Stimulated activated naive CD8-positive, alpha-beta T cell treated with anti-CD3 and anti-CD28 coated beads, Interleukin-15, Interleukin-2, amounts not matched to agents 100 ng/mL and 50 ng/mL, for 24 hours (primary cell): Measurements from ENCODE around the gene DRAXIN.

Experiments
- H3K27ac Mint-ChIP-seq: one replicate; pipeline ENCODE4 v1.8.0; 2021; ENCODE audit warnings: mild to moderate bottlenecking, mixed read lengths
- H3K27me3 Mint-ChIP-seq: one replicate; pipeline ENCODE4 v1.8.0; 2021; ENCODE audit warnings: mixed read lengths
- H3K36me3 Mint-ChIP-seq: one replicate; pipeline ENCODE4 v1.8.0; 2021; ENCODE audit warnings: low read depth, mixed read lengths
- H3K4me1 Mint-ChIP-seq: one replicate; pipeline ENCODE4 v1.8.0; 2021; ENCODE audit warnings: low read depth, mixed read lengths
- H3K4me3 Mint-ChIP-seq: one replicate; pipeline ENCODE4 v1.8.0; 2021; ENCODE audit warnings: mild to moderate bottlenecking, mixed read lengths
- H3K9me3 Mint-ChIP-seq: one replicate; pipeline ENCODE4 v1.8.0; 2021; ENCODE audit warnings: mixed read lengths

DRAXIN gene

GRCh38 chr1:11671544-11672286, 19.8 kb upstream of the DRAXIN start:
- no peak overlapping the region for H3K27ac Mint-ChIP-seq

GRCh38 chr1:11673089-11673769, 18.3 kb upstream of the DRAXIN start:
- Mint-ChIP-seq H3K4me1 (no peaks in the 10 kb centered on the region), H3K9me3 (no peaks in the 10 kb centered on the region), H3K4me3 (no peak overlapping the region), H3K27ac (no peak overlapping the region), H3K36me3 (peaks cover 14% of the 10 kb centered on the region), H3K27me3 (no peaks in the 10 kb centered on the region)

More at GRCh38 chr1:11671544-11672286, 19.8 kb upstream of the DRAXIN start:
- peaks cover 8% of the 10 kb centered on the region for H3K4me1 Mint-ChIP-seq
- no peak overlapping the region for H3K4me3 Mint-ChIP-seq
- no peaks in the 10 kb centered on the region for H3K9me3 Mint-ChIP-seq
- H3K36me3 Mint-ChIP-seq = peaks cover 14% of the 10 kb centered on the region
- no peaks in the 10 kb centered on the region for H3K27me3 Mint-ChIP-seq

GRCh38 chr1:11674488-11674887, 17.0 kb upstream of the DRAXIN start:
- H3K4me3 Mint-ChIP-seq = no peak overlapping the region
- H3K27me3 Mint-ChIP-seq = no peaks in the 10 kb centered on the region
- H3K36me3 Mint-ChIP-seq = peaks cover 18% of the 10 kb centered on the region
- H3K9me3 Mint-ChIP-seq = no peaks in the 10 kb centered on the region
- H3K4me1 Mint-ChIP-seq = peaks cover 8% of the 10 kb centered on the region
- no peak overlapping the region for H3K27ac Mint-ChIP-seq

DNA sequence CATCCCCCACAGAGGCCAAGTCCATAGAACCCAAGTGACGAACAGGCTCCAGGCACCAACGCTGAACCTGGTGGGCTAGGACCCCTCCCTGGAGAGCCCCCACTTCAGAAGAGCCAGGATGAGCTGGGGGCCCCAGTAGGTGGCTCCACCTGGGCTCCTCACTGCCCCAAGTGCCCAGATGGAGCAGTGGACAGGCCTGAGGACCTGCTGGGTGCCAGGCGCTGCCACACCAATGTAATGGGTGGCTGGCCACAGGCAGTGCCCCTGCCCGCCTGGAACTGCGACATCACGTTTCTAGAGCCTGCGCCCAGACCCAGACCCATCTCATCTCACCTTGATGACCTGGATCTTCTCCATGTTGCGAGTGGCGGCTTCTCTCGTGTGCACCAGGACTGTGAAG, 16.2 kb upstream of the DRAXIN start:
- no peaks in the 10 kb centered on the region for H3K27me3 Mint-ChIP-seq
- no peak overlapping the region for H3K4me3 Mint-ChIP-seq
- no peak overlapping the region for H3K27ac Mint-ChIP-seq
- H3K9me3 Mint-ChIP-seq = no peaks in the 10 kb centered on the region
- peaks cover 18% of the 10 kb centered on the region for H3K36me3 Mint-ChIP-seq
- H3K4me1 Mint-ChIP-seq = peaks cover 15% of the 10 kb centered on the region

- Mint-ChIP-seq H3K27me3 (no peaks in the 10 kb centered on the region), H3K4me1 (peaks cover 19% of the 10 kb centered on the region), H3K36me3 (peaks cover 15% of the 10 kb centered on the region), H3K27ac (no peak overlapping the region), H3K4me3 (no peak overlapping the region), H3K9me3 (no peaks in the 10 kb centered on the region)
Observed at GRCh38 chr1:11676386-11677103, 15.0 kb upstream of the DRAXIN start.

- H3K9me3 Mint-ChIP-seq = no peaks in the 10 kb centered on the region
- no peak overlapping the region for H3K4me3 Mint-ChIP-seq
- H3K36me3 Mint-ChIP-seq = peaks cover 11% of the 10 kb centered on the region
- H3K27ac Mint-ChIP-seq = no peak overlapping the region
- peaks cover 25% of the 10 kb centered on the region for H3K4me1 Mint-ChIP-seq
- peaks cover 3% of the 10 kb centered on the region for H3K27me3 Mint-ChIP-seq
Observed at GRCh38 chr1:11678442-11678841, 13.1 kb upstream of the DRAXIN start.

- peaks cover 8% of the 10 kb centered on the region for H3K36me3 Mint-ChIP-seq
- H3K9me3 Mint-ChIP-seq = no peaks in the 10 kb centered on the region
- H3K27ac Mint-ChIP-seq = peak overlapping the region; percentile 65
- H3K4me1 Mint-ChIP-seq = peaks cover 25% of the 10 kb centered on the region
- peak overlapping the region; percentile 85 for H3K4me3 Mint-ChIP-seq
- H3K27me3 Mint-ChIP-seq = peaks cover 3% of the 10 kb centered on the region
Observed at GRCh38 chr1:11680270-11681070, 11.0 kb upstream of the DRAXIN start.

DNA sequence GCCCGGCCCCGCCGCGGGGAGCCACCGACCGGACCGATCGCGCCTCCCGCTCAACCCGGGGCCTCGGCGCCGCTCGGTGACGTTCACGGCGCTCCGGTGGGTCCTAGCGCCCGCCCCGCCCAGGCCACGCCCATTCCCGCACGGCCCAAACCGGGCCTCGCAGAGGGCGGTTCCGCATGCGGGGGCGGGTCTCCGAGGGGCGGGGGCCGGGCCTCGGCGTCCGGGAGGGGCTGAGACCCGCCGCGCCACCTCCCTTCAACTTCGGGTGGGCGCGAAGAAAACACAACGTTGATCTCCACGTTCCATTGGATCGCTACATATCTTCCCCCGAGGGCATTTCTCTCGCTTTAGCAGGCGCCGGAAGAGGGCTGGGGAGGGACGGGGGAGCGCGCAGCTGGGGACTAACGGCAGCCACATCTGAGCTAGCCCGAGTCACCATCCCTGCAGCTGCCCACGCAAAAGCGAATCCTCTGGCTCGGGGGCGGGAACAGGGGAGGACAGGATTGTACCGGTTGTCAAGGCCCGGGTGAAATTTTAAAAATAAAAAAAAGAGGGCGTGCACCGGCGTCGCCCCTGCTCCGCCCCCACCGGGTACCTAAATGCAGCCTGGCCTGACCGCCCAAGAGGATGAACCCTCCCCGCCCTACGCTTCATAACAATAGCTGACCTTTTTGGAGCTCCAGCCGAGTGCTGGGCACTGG, 10.3 kb upstream of the DRAXIN start, which contains the start of gene MAD2L2:
MAD2L2 (minus strand) TSS at position 78 of the 701 bp plus-strand sequence. CDS start 547 bp downstream, outside the sequence.
- Mint-ChIP-seq H3K27ac (peak within 1 kb of the TSS; percentile 78), H3K36me3 (peaks cover 4% of the 10 kb centered on the region), H3K4me1 (peaks cover 25% of the 10 kb centered on the region), H3K4me3 (peak within 1 kb of the TSS; percentile 85), H3K27me3 (peaks cover 3% of the 10 kb centered on the region), H3K9me3 (no peaks in the 10 kb centered on the region)

- Mint-ChIP-seq H3K27me3 (peaks cover 3% of the 10 kb centered on the region), H3K9me3 (no peaks in the 10 kb centered on the region), H3K36me3 (peaks cover 4% of the 10 kb centered on the region), H3K4me1 (peaks cover 25% of the 10 kb centered on the region), H3K4me3 (peak overlapping the region; percentile 10), H3K27ac (no peak overlapping the region)
Observed at GRCh38 chr1:11682287-11682771, 9.2 kb upstream of the DRAXIN start.

DNA sequence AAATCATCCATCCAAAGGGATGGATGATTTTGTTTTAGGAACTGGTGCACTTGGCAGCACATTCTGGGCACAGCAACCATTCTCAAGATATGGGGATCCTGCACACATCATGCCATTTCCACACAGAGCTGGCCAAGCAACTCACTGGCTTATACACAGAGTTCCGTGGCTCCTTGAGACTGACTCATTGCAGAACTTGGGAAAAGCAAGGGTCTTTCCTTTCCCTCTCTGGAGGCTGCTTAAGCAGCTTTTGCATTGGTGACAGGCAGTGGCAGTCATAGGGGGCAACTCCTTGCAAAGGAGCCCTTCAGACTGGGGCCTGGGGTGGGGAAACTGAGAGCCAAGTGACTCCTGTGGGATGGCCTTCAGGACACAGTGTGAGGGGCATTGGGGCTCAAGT, 8.7 kb upstream of the DRAXIN start:
- Mint-ChIP-seq H3K4me1 (peaks cover 25% of the 10 kb centered on the region), H3K9me3 (no peaks in the 10 kb centered on the region), H3K27me3 (peaks cover 3% of the 10 kb centered on the region), H3K4me3 (no peak overlapping the region), H3K36me3 (peaks cover 4% of the 10 kb centered on the region), H3K27ac (no peak overlapping the region)

DNA sequence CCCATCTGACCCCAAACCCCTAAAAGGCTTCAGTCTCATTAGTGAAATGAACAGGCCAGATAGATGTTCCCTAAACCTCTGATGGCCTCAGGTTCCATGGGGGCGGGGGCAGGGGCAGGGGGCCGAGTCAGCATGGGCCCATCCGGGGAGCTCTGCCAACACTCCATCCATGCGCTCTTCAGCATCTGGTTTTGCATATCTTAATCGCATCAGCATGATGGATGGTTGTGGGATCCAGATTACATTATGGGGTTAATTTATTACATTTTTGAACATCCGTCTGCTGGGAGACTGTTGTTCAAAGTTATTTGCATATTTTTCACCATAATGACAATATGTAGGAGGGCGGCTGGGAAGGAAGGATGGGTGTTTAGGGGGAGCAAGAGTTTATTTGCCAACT, 7.4 kb upstream of the DRAXIN start:
- Mint-ChIP-seq H3K4me3 (no peak overlapping the region), H3K36me3 (no peaks in the 10 kb centered on the region), H3K9me3 (no peaks in the 10 kb centered on the region), H3K4me1 (peaks cover 20% of the 10 kb centered on the region), H3K27me3 (peaks cover 3% of the 10 kb centered on the region), H3K27ac (no peak overlapping the region)

DNA sequence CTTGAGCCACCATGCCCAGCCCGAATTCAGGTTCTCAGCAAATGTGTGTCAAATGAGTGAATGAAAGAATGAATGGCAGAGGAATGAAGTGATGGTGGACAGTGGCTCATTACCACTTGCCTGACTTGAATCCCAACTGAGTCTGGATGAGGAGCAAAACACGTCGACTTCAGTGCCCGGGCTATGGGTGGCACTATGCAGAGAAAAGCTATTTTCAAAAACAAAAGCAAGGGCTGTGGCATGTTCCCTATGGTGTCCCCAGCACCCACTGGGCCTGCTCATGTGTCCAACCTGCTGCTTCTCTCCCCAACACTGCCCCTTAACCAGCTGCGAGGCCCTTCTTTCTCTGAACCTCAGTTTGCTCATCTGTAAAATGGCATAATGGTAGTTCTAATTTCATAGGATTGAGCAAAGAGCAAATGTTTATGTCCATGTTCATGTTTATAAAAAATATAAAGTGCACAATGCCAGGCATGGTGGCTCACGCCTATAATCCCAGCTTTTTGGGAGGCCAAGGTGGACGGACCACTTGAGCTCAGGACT, 6.2 kb upstream of the DRAXIN start:
- Mint-ChIP-seq H3K36me3 (no peaks in the 10 kb centered on the region), H3K4me3 (no peak overlapping the region), H3K27ac (no peak overlapping the region), H3K27me3 (peaks cover 13% of the 10 kb centered on the region), H3K9me3 (no peaks in the 10 kb centered on the region), H3K4me1 (peaks cover 12% of the 10 kb centered on the region)

DNA sequence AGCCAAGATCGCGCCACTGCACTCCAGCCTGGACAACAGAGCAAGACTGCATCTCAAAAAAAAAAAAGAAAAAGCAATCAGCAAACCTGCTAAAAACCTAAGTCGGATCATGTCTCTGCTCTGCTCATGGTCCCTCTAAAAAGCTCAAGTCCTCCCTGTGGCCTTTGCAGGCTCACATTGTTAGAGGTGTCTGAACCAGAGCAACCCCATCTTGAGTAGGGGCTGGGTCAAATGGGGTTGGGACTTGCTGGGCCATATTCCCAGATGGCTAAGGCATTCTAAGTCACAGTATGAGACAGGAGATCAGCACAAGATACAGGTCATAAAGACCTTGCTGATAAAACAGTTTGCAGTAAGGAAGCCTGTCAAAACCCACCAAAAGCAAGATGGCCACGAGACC, 3.0 kb upstream of the DRAXIN start:
- Mint-ChIP-seq H3K4me1 (peaks cover 23% of the 10 kb centered on the region), H3K27ac (no peak overlapping the region), H3K27me3 (peaks cover 34% of the 10 kb centered on the region), H3K36me3 (no peaks in the 10 kb centered on the region), H3K9me3 (no peaks in the 10 kb centered on the region), H3K4me3 (no peak overlapping the region)
